GM21717 (cell line): Measurements from ENCODE around the gene SMURF2.
"Not testable (repeated sequence)": the region's sequence is repeated elsewhere in the genome, so short reads cannot be mapped to it uniquely, and the experiment has no call there.

Experiments used
- ATAC-seq: cut with Tn5 transposase; IDR thresholded peaks from one replicate; pipeline ENCODE4 v1.9.1; 2021; ENCODE audit warnings: mild to moderate bottlenecking, moderate library complexity; ENCODE audit not compliant: unreplicated experiment

The SMURF2 gene

GRCh38 chr17:64661976-64662773 lies at the start of gene SMURF2:
Gene SMURF2 (minus strand): TSS chr17:64662307. CDS start chr17:64661880, 427 bp downstream.
- ATAC-seq: peak; percentile 78

DNA sequence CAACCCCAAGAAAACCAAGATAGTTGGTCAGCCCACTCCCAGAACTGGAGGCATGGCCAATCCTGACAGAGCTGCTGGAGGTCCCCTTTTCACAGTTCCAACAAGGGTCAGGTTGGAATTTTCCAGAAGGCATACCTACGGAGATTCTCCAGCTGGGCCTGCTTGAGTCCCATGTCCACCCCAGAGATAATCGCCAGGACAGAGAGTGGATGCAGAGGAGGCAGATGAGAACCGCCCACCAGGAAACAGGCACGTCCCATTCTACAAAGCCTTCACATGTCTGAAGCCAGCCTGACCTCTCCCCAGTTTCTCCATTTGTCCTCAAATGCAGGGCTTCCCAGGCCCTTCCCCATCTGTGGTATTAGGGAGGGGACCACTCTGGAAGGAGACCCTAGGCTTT lies 47.4 kb upstream of the SMURF2 start:
- no peak for ATAC-seq

DNA sequence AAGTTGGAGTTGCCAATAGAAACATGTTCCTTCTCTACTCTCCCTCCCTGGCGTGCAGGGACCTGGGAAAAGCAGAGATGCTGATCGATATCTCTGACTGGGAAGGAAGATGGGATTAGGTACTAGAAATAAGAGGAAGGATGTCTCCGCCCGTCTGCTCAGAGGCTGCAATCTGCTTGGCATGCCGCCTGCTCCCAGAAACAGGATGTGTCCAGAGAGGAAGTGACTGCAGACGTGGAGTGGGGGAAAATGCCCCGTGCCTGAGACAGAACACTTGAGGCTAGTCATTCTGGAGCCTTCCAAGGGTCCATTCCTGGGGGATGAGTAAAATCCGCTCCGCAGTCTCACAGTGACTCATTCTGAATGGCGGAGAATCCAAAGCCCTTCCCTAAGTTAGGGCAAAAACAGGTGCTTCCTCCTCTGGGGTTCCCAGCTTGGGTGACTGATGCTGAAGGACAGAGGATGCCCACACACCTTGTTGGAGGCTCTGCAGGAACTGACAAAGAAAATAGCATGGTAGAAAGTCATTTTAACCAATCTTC lies 45.0 kb upstream of the SMURF2 start:
- ATAC-seq: no peak

GRCh38 chr17:64706224-64707049 lies 44.3 kb upstream of the SMURF2 start:
- ATAC-seq: no peak

GRCh38 chr17:64702815-64703214 lies 40.7 kb upstream of the SMURF2 start:
- ATAC-seq: no peak

DNA sequence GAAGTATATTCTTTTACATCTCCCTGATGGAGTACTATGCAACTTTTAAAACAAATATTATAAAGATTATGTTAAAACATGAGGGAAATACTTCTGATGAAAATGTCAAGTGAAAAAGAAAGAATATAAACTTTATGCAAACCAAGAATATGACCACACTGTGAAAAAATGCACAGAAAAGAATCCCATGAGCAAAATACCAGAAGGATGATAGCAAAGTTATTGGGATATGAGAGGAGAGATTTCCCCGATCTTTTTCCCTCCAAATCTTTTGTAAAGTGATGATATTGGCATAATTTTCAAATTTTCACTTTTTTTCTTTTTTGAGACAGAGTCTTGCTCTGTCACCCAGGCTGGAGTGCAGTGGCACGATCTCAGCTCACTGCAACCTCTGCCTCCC lies 36.6 kb upstream of the SMURF2 start:
- no peak for ATAC-seq

DNA sequence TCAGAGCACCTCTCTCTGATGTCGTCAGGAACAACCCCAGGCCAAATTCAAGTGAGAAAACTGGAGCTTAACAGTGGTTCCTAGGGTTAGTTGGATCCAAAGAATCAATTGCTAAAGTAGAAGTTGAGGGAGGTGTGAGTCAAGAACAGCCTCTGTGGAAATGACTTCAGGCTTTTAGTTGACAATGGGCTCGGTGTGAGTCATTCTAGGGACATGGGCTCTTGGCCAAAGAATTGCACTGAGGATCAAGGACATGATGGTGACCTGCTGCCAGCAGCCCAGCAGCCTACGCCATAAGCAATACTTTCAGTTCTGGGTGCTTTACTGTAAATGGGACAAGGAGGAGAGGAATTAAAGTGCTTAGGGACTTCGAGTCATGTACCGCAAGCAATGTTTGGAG lies 32.1 kb upstream of the SMURF2 start:
- ATAC-seq: no peak

- ATAC-seq: no peak
Observed at GRCh38 chr17:64692187-64692586, 30.1 kb upstream of the SMURF2 start.

- no peak for ATAC-seq
Observed at GRCh38 chr17:64689106-64689505, 27.0 kb upstream of the SMURF2 start.

DNA sequence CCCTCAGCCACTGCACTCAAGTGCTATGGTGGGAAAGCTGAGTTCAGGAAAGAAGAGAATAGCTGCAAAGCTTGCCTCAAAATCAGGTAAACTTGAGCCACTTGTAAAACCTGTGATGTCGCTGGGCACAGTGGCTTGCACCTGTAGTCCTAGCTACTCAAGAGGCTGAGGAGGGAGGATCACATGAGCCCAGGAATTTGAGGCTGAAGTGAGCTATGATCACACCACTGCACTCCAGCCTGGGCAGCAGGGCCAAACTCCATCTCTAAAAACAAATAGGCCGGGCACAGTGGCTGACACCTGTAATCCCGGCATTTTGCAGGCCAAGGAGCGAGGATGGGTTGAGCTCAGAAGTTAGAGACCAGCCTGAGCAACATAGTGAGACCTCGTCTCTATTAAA lies 26.4 kb upstream of the SMURF2 start:
- no peak for ATAC-seq

GRCh38 chr17:64687961-64688360 lies 25.9 kb upstream of the SMURF2 start:
- ATAC-seq: no peak

- no peak for ATAC-seq
Observed at GRCh38 chr17:64687376-64687775, 25.3 kb upstream of the SMURF2 start.

DNA sequence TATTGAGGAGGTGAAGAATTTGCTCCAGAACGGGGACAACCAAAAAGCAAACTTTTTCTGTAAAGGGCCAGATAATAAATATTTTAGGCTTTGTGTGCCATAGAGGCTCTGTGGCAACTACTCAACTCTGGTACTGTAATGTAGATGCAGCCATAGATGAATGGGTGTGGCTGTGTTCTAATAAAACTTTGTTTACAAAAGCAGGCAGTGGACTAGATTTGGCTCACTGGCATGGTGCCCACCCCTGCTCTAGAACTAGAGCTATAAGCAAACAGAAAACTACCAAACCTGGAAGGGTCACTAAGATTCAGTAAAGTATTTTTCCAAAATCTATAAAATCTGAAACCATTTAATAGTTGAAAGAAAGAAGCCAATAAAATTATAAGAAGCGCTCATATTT lies 24.6 kb upstream of the SMURF2 start:
- no peak for ATAC-seq

- ATAC-seq: no peak
Observed at GRCh38 chr17:64685705-64686104, 23.6 kb upstream of the SMURF2 start.

GRCh38 chr17:64683796-64684195 lies 21.7 kb upstream of the SMURF2 start:
- ATAC-seq: no peak

DNA sequence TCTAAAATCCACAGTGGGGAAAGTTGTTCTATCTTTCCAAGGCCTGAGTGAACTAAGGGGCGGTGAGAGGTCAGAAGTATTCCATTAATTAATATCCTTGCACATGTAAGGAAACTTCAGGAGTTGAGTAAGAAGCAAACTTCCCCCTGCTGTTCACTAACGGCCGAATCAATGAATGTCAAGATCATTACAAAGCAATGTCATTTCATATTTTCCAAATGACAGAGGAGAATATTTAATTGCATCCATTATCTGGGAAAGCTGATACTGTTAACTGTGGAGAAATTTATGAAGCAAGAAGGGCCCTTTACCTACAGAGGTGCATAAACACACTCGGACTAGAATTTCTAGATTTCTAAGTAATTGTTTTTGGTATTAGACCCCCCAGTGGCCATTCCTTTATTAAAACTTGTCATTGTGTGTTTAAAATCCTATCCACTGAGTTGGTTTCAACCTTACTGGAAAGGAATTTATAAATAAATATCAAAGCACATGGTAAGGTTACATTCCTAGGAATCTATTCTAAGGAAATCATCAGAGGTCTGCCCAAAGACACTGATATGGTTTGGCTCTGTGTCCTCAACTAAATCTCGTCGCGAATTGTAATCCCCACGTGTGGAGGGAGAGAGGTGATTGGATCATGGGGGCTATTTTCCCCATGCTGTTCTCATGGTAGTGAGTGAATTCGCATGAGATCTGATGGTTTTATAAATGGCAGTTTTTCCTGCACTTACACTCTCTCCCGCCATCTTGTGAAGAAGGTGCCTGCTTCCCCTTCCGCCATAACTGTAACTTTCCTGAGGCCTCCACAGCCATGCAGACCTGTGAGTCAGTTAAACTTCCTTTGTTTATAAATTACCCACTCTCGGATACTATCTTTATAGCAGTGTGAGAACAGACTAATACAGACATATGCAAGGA lies 20.4 kb upstream of the SMURF2 start:
- no peak for ATAC-seq

GRCh38 chr17:64679710-64680216 lies 17.7 kb upstream of the SMURF2 start:
- no peak for ATAC-seq

GRCh38 chr17:64676763-64677162 lies 14.7 kb upstream of the SMURF2 start:
- no peak for ATAC-seq

DNA sequence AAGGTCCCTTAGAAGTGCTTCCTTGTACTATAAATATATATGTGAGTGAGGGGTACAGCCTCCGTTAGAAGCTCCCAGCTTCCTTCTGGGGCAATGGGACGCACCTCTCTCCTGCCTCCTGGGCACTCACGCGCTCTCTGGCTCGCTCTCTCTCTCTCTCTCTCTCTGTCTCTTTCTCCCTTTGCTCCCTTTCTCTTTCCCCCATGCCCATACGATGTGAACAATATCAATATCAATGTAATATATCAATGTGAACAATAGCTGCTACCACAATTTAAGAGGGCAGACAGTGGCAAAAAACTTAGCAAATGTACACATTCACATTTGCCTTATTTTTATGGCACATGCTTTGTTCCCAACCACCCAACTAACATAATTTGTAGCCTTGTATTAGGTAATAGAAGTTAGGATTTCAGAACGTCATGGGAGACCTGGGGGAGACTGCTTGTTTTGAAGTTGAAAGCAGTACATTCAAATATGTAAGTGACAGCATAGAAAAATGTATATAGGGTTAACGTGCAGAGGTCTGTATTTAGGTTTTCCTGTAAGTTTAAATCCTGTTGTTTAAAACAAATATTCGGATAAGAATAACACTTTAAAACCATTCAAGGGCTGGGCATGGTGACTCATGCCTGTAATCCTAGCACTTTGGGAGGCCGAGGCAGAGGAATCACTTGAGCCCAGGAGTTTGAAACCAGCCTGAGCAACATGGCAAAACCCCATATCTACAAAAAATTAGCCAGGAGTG lies 8.9 kb upstream of the SMURF2 start:
- not testable (repeated sequence) for ATAC-seq
